ENCODE data around the gene CALN1.
"Not testable (repeated sequence)": the region's sequence is repeated elsewhere in the genome, so short reads cannot be mapped to it uniquely, and the experiment has no call there.

CALN1 gene

GRCh38 chr7:72235351-72235750 is 176.8 kb downstream of the CALN1 start:
- DNase-seq, result no peak
- in situ Hi-C loops (cut with HindIII; ENCODE audit: low pct_ligation_motif_present, low pct_unique_long_range_greater_than_20kb, low sequenced_read_pairs), result no loop called here

- in situ Hi-C loops (cut with HindIII; ENCODE audit: low pct_ligation_motif_present, low pct_unique_long_range_greater_than_20kb, low sequenced_read_pairs), result no loop called here
Observed at GRCh38 chr7:72234086-72234485, 178.1 kb downstream of the CALN1 start.

GRCh38 chr7:72230281-72230680 is 181.9 kb downstream of the CALN1 start:
- no peak for DNase-seq
- in situ Hi-C loops (cut with HindIII; ENCODE audit: low pct_ligation_motif_present, low pct_unique_long_range_greater_than_20kb, low sequenced_read_pairs), result no loop called here

More at GRCh38 chr7:72234086-72234485, 178.1 kb downstream of the CALN1 start:
- no peak for DNase-seq

GRCh38 chr7:72223351-72223750 is 188.8 kb downstream of the CALN1 start:
- in situ Hi-C loops (cut with HindIII; ENCODE audit: low pct_ligation_motif_present, low pct_unique_long_range_greater_than_20kb, low sequenced_read_pairs), result no loop called here
- DNase-seq, result no peak

- in situ Hi-C loops (cut with HindIII; ENCODE audit: low pct_ligation_motif_present, low pct_unique_long_range_greater_than_20kb, low sequenced_read_pairs), result no loop called here
- DNase-seq, result no peak
Observed at GRCh38 chr7:72222136-72222535, 190.0 kb downstream of the CALN1 start.

GRCh38 chr7:72219500-72219899 is 192.6 kb downstream of the CALN1 start:
- in situ Hi-C loops (cut with HindIII; ENCODE audit: low pct_ligation_motif_present, low pct_unique_long_range_greater_than_20kb, low sequenced_read_pairs), result no loop called here
- DNase-seq, result no peak

GRCh38 chr7:72217151-72217550 is 195.0 kb downstream of the CALN1 start:
- in situ Hi-C loops (cut with HindIII; ENCODE audit: low pct_ligation_motif_present, low pct_unique_long_range_greater_than_20kb, low sequenced_read_pairs), result no loop called here
- DNase-seq, result no peak

GRCh38 chr7:72213769-72214168 is 198.4 kb downstream of the CALN1 start:
- in situ Hi-C loops (cut with HindIII; ENCODE audit: low pct_ligation_motif_present, low pct_unique_long_range_greater_than_20kb, low sequenced_read_pairs), result no loop called here
- no peak for DNase-seq

GRCh38 chr7:72213081-72213480 is 199.1 kb downstream of the CALN1 start:
- in situ Hi-C loops (cut with HindIII; ENCODE audit: low pct_ligation_motif_present, low pct_unique_long_range_greater_than_20kb, low sequenced_read_pairs), result no loop called here
- no peak for DNase-seq

- in situ Hi-C loops (cut with HindIII; ENCODE audit: low pct_ligation_motif_present, low pct_unique_long_range_greater_than_20kb, low sequenced_read_pairs), result no loop called here
- DNase-seq, result no peak
Observed at GRCh38 chr7:72211175-72211574, 201.0 kb downstream of the CALN1 start.

GRCh38 chr7:72209006-72209405 is 203.1 kb downstream of the CALN1 start:
- DNase-seq; in situ Hi-C loops (cut with HindIII; ENCODE audit: low pct_ligation_motif_present, low pct_unique_long_range_greater_than_20kb, low sequenced_read_pairs): not testable (repeated sequence)

GRCh38 chr7:72196176-72196575 is 216.0 kb downstream of the CALN1 start:
- in situ Hi-C loops (cut with HindIII; ENCODE audit: low pct_ligation_motif_present, low pct_unique_long_range_greater_than_20kb, low sequenced_read_pairs), result no loop called here
- no peak for DNase-seq

- in situ Hi-C loops (cut with HindIII; ENCODE audit: low pct_ligation_motif_present, low pct_unique_long_range_greater_than_20kb, low sequenced_read_pairs), result no loop called here
- DNase-seq, result no peak
Observed at GRCh38 chr7:72190919-72191318, 221.2 kb downstream of the CALN1 start.

GRCh38 chr7:72190146-72190545 is 222.0 kb downstream of the CALN1 start:
- no peak for DNase-seq
- in situ Hi-C loops (cut with HindIII; ENCODE audit: low pct_ligation_motif_present, low pct_unique_long_range_greater_than_20kb, low sequenced_read_pairs), result no loop called here

- no peak for DNase-seq
- in situ Hi-C loops (cut with HindIII; ENCODE audit: low pct_ligation_motif_present, low pct_unique_long_range_greater_than_20kb, low sequenced_read_pairs), result no loop called here
Observed at GRCh38 chr7:72187179-72187578, 225.0 kb downstream of the CALN1 start.

- DNase-seq, result peak; percentile 22
- in situ Hi-C loops (cut with HindIII; ENCODE audit: low pct_ligation_motif_present, low pct_unique_long_range_greater_than_20kb, low sequenced_read_pairs), result no loop called here
Observed at GRCh38 chr7:72183835-72184234, 228.3 kb downstream of the CALN1 start.

- in situ Hi-C loops (cut with HindIII; ENCODE audit: low pct_ligation_motif_present, low pct_unique_long_range_greater_than_20kb, low sequenced_read_pairs), result no loop called here
- no peak for DNase-seq
Observed at GRCh38 chr7:72182036-72182435, 230.1 kb downstream of the CALN1 start.

- in situ Hi-C loops (cut with HindIII; ENCODE audit: low pct_ligation_motif_present, low pct_unique_long_range_greater_than_20kb, low sequenced_read_pairs), result no loop called here
- DNase-seq, result no peak
Observed at GRCh38 chr7:72176875-72177274, 235.3 kb downstream of the CALN1 start.

GRCh38 chr7:72170475-72170874 is 241.7 kb downstream of the CALN1 start:
- in situ Hi-C loops (cut with HindIII; ENCODE audit: low pct_ligation_motif_present, low pct_unique_long_range_greater_than_20kb, low sequenced_read_pairs), result no loop called here

GRCh38 chr7:72163271-72163670 is 248.9 kb downstream of the CALN1 start:
- DNase-seq, result no peak
- in situ Hi-C loops (cut with HindIII; ENCODE audit: low pct_ligation_motif_present, low pct_unique_long_range_greater_than_20kb, low sequenced_read_pairs), result no loop called here

More at GRCh38 chr7:72170475-72170874, 241.7 kb downstream of the CALN1 start:
- no peak for DNase-seq

- in situ Hi-C loops (cut with HindIII; ENCODE audit: low pct_ligation_motif_present, low pct_unique_long_range_greater_than_20kb, low sequenced_read_pairs), result no loop called here
- DNase-seq, result no peak
Observed at GRCh38 chr7:72161534-72161933, 250.6 kb downstream of the CALN1 start.

All from ACHN (cell line).